ENCODE results near the gene FRK. TPM values are rescaled to one million over a fixed set of nuclear protein-coding genes. Genes with fewer than 3 reads are reported as not detected.
A peak's percentile ranks its signal among the peaks of the same experiment; 100 is the strongest.

FRK gene
- total and polyA plus RNA-seq, 3 donors from 2014 or later: 1.5 to 3.7 (median 2.5) TPM

- Histone ChIP-seq H3K4me1 (no peaks in the 10 kb centered on the region), H3K9me3 (no peaks in the 10 kb centered on the region), H3K4me3 (no peak overlapping the region), H3K27me3 (no peaks in the 10 kb centered on the region), H3K36me3 (ENCODE audit: low read depth, missing control alignments) (no peaks in the 10 kb centered on the region), H3K27ac (no peak overlapping the region)
- TF ChIP-seq CTCF (IDR thresholded peaks at IDR 0.05) (no peak), POLR2A (IDR thresholded peaks at IDR 0.05) (no peak)
- WGBS, 2 donors: 88 to 94% methylated on average over 4 of the region's 4 CpGs
- intact Hi-C loops (cut with DNase I; ENCODE audit: low total_unique reads): no loop called here
- DNase-seq: no peak
Measured at GRCh38 chr6:116062496-116062895, 1.8 kb upstream of the FRK start.

- TF ChIP-seq CTCF (IDR thresholded peaks at IDR 0.05): no peak
- no peak for TF ChIP-seq POLR2A (IDR thresholded peaks at IDR 0.05)
- no peak for DNase-seq
- Histone ChIP-seq H3K4me1 (no peaks in the 10 kb centered on the region), H3K36me3 (ENCODE audit: low read depth, missing control alignments) (no peaks in the 10 kb centered on the region), H3K4me3 (peak overlapping the region; percentile 6 to 21), H3K9me3 (no peaks in the 10 kb centered on the region), H3K27ac (peak overlapping the region in 1 of 2 donors; percentile 9), H3K27me3 (no peaks in the 10 kb centered on the region)
- intact Hi-C loops (cut with DNase I; ENCODE audit: low total_unique reads): no loop called here
- WGBS, 2 donors: 28 to 53% methylated on average over 11 to 13 of the region's 13 CpGs
Measured at GRCh38 chr6:116059713-116060571, 749 bp downstream of the FRK start.

GRCh38 chr6:116057766-116058165, 2.9 kb downstream of the FRK start:
- WGBS, 2 donors: 76 to 82% methylated on average over 2 of the region's 2 CpGs
- Histone ChIP-seq H3K27ac (no peak overlapping the region), H3K4me3 (no peak overlapping the region), H3K36me3 (ENCODE audit: low read depth, missing control alignments) (no peaks in the 10 kb centered on the region), H3K9me3 (no peaks in the 10 kb centered on the region), H3K4me1 (no peaks in the 10 kb centered on the region), H3K27me3 (no peaks in the 10 kb centered on the region)
- TF ChIP-seq POLR2A (IDR thresholded peaks at IDR 0.05) (no peak), CTCF (IDR thresholded peaks at IDR 0.05) (no peak)
- DNase-seq: no peak
- intact Hi-C loops (cut with DNase I; ENCODE audit: low total_unique reads): no loop called here

GRCh38 chr6:116055513-116055912, 5.2 kb downstream of the FRK start:
- Histone ChIP-seq H3K9me3 (no peaks in the 10 kb centered on the region), H3K27ac (no peak overlapping the region), H3K4me3 (no peak overlapping the region), H3K36me3 (ENCODE audit: low read depth, missing control alignments) (no peaks in the 10 kb centered on the region), H3K4me1 (no peaks in the 10 kb centered on the region), H3K27me3 (no peaks in the 10 kb centered on the region)
- intact Hi-C loops (cut with DNase I; ENCODE audit: low total_unique reads): no loop called here
- 90 to 97% methylated on average over 1 of the region's 1 CpG for WGBS, 2 donors
- DNase-seq: no peak
- no peak for TF ChIP-seq CTCF (IDR thresholded peaks at IDR 0.05)

- H3K27me3 ChIP-seq: no peaks in the 10 kb centered on the region
- WGBS, 2 donors: 92% methylated on average over 3 of the region's 3 CpGs
- no peak overlapping the region for H3K27ac ChIP-seq
- no peaks in the 10 kb centered on the region for H3K9me3 ChIP-seq
- TF ChIP-seq CTCF (IDR thresholded peaks at IDR 0.05) (no peak), POLR2A (IDR thresholded peaks at IDR 0.05) (no peak)
- DNase-seq: no peak
- intact Hi-C loops (cut with DNase I; ENCODE audit: low total_unique reads): no loop called here
- no peak overlapping the region for H3K4me3 ChIP-seq
- H3K36me3 ChIP-seq (ENCODE audit: low read depth, missing control alignments): no peaks in the 10 kb centered on the region
- no peaks in the 10 kb centered on the region for H3K4me1 ChIP-seq
Measured at GRCh38 chr6:116051244-116051643, 9.4 kb downstream of the FRK start.

All from testis (tissue), 3 donors.